HG02885 (cell line): ENCODE measurements around the gene IGLL5.
"Not testable (repeated sequence)": the region's sequence is repeated elsewhere in the genome, so short reads cannot be mapped to it uniquely, and the experiment has no call there.

Source experiments
- ATAC-seq: cut with Tn5 transposase; IDR thresholded peaks from one replicate; pipeline ENCODE4 v1.9.1; 2021; ENCODE audit warnings: mild to moderate bottlenecking; ENCODE audit not compliant: unreplicated experiment, poor library complexity

IGLL5 gene

GRCh38 chr22:22911327-22912134 lies 23.9 kb downstream of the IGLL5 start:
- ATAC-seq: no peak

- no peak for ATAC-seq
These were observed 24.7 kb downstream of the IGLL5 start for GRCh38 chr22:22912135-22912987.

GRCh38 chr22:22912988-22913253 lies 25.3 kb downstream of the IGLL5 start:
- no peak for ATAC-seq

GRCh38 chr22:22913989-22914388 lies 26.4 kb downstream of the IGLL5 start:
- ATAC-seq: no peak

GRCh38 chr22:22914726-22915669 lies 27.4 kb downstream of the IGLL5 start:
- no peak for ATAC-seq

GRCh38 chr22:22915670-22916035 lies 28.0 kb downstream of the IGLL5 start:
- ATAC-seq: no peak

- no peak for ATAC-seq
These were observed 28.8 kb downstream of the IGLL5 start for GRCh38 chr22:22916215-22916951.

GRCh38 chr22:22916952-22917290 lies 29.3 kb downstream of the IGLL5 start:
- ATAC-seq: no peak

- ATAC-seq: no peak
These were observed 29.8 kb downstream of the IGLL5 start for GRCh38 chr22:22917377-22917776.

- no peak for ATAC-seq
These were observed 30.8 kb downstream of the IGLL5 start for GRCh38 chr22:22918297-22918965.

- no peak for ATAC-seq
These were observed 31.4 kb downstream of the IGLL5 start for GRCh38 chr22:22919041-22919440.

GRCh38 chr22:22920104-22920654 lies 32.6 kb downstream of the IGLL5 start:
- no peak for ATAC-seq

GRCh38 chr22:22920910-22921550 lies 33.4 kb downstream of the IGLL5 start:
- ATAC-seq: no peak

GRCh38 chr22:22921575-22921974 lies 34.0 kb downstream of the IGLL5 start:
- no peak for ATAC-seq

GRCh38 chr22:22922092-22922953 lies 34.7 kb downstream of the IGLL5 start:
- ATAC-seq: not testable (repeated sequence)

- ATAC-seq: no peak
These were observed 35.3 kb downstream of the IGLL5 start for GRCh38 chr22:22922954-22923319.

- ATAC-seq: no peak
These were observed 35.8 kb downstream of the IGLL5 start for GRCh38 chr22:22923379-22923778.

- no peak for ATAC-seq
These were observed 36.3 kb downstream of the IGLL5 start for GRCh38 chr22:22923930-22924329.
